HepG2 (cell line): Measurements from ENCODE around the gene ZNF821.

Experiments used
- ATF7 ChIP-seq, 2 experiments: fragments of 450-650 bp in 1 of 2; sonication (generic) in 1 of 2; formaldehyde crosslinking in 1 of 2; IDR thresholded peaks; 2 replicates each; pipeline versions ENCODE4 v1.4.0 to v1.6.1; 2016 to 2020; ENCODE audit warnings: antibody characterized with exemption in 1 of 2, mild to moderate bottlenecking in 1 of 2, missing genetic modification reagents in 1 of 2
- CEBPB ChIP-seq: IDR thresholded peaks from 2 replicates; pipeline ENCODE4 v1.6.1; 2011; ENCODE audit warnings: low read depth, low read length, improper control_type of control experiment, borderline replicate concordance
- CTCF ChIP-seq: sonication (generic); formaldehyde crosslinking; IDR thresholded peaks from 2 replicates; pipeline ENCODE4 v1.5.0; 2020; ENCODE audit warnings: mild to moderate bottlenecking, missing genetic modification reagents, moderate library complexity
- EP300 ChIP-seq, 3 experiments: sonication (generic) in 1 of 3; formaldehyde crosslinking in 1 of 3; IDR thresholded peaks; 2 replicates each; pipeline versions ENCODE4 v1.5.1 to v1.6.1; 2011 to 2020; ENCODE audit warnings: low read depth in 2 of 3, low read length in 2 of 3, borderline replicate concordance in 1 of 3, improper control_type of control experiment in 1 of 3, mild to moderate bottlenecking in 1 of 3, missing genetic modification reagents in 1 of 3, moderate library complexity in 1 of 3
- PBX2 ChIP-seq: IDR thresholded peaks from 2 replicates; pipeline ENCODE4 v1.6.1; 2016; ENCODE audit warnings: control low read depth
- SIN3B ChIP-seq: fragments of 150-350 bp; IDR thresholded peaks from 2 replicates; pipeline ENCODE4 v1.6.1; 2014; ENCODE audit warnings: low read length
- TAF1 ChIP-seq: sonication (generic); formaldehyde crosslinking; IDR thresholded peaks from 2 replicates; pipeline ENCODE4 v1.4.0; 2020; ENCODE audit warnings: missing genetic modification reagents
- TCF7 ChIP-seq: sonication (generic); IDR thresholded peaks from 2 replicates; pipeline ENCODE4 v1.6.1; 2016; ENCODE audit warnings: antibody characterized with exemption, low read depth
- ZBTB20 ChIP-seq: sonication (generic); formaldehyde crosslinking; IDR thresholded peaks from 2 replicates; pipeline ENCODE4 v1.8.1; 2023; ENCODE audit warnings: missing genetic modification reagents, low read depth, mild to moderate bottlenecking, borderline replicate concordance
- ZBTB26 ChIP-seq: IDR thresholded peaks from 2 replicates; pipeline ENCODE4 v1.6.1; 2016; ENCODE audit warnings: missing compliant biosample characterization, missing genetic modification reagents, borderline replicate concordance
- ZC3H4 ChIP-seq: sonication (generic); formaldehyde crosslinking; IDR thresholded peaks from 2 replicates; pipeline ENCODE4 v1.4.0; 2020; ENCODE audit warnings: missing genetic modification reagents, borderline replicate concordance
- ZFX ChIP-seq: sonication (generic); formaldehyde crosslinking; IDR thresholded peaks from 2 replicates; pipeline ENCODE4 v1.4.0; 2020; ENCODE audit warnings: mild to moderate bottlenecking, low read depth, missing genetic modification reagents, moderate library complexity
- ZSCAN20 ChIP-seq: sonication (generic); formaldehyde crosslinking; IDR thresholded peaks from 2 replicates; pipeline ENCODE4 v1.4.0; 2020; ENCODE audit warnings: missing genetic modification reagents, mild to moderate bottlenecking, borderline replicate concordance

GRCh38 chr16:71929048-71929447 lies 45.1 kb upstream of the ZNF821 start:
- TF ChIP-seq ZFX (CRISPR knock-in tag) (no peak), CTCF (CRISPR knock-in tag) (no peak), ZBTB26 (CRISPR knock-in tag) (no peak), CEBPB (no peak), SIN3B (no peak), TAF1 (CRISPR knock-in tag) (no peak), EP300 (IDR thresholded peaks at IDR 0.05; ENCODE audit: low read depth in 2 of 2, low read length in 2 of 2) (no peak), EP300 (CRISPR knock-in tag; IDR thresholded peaks at IDR 0.05; ENCODE audit: borderline replicate concordance) (no peak), ZC3H4 (no peak), ATF7 (IDR thresholded peaks at IDR 0.05) (no peak), ATF7 (CRISPR knock-in tag; IDR thresholded peaks at IDR 0.05) (no peak), ZBTB20 (CRISPR knock-in tag) (no peak), TCF7 (no peak), PBX2 (CRISPR knock-in tag) (no peak), ZSCAN20 (CRISPR knock-in tag) (no peak)
